Activated CD8-positive, alpha-beta memory T cell treated with anti-CD3 and anti-CD28 coated beads, Interleukin-2, amount 50 U/mL, for 1 hour (primary cell): Measurements from ENCODE around the gene MGAM2.

Experiments
- DNase-seq: peaks from one replicate; pipeline ENCODE4 v3.0.0-alpha.2; 2020; ENCODE audit errors: extremely low read depth

Gene MGAM2

GRCh38 chr7:142120524-142120923, 9.0 kb downstream of the MGAM2 start:
- no peak for DNase-seq

- no peak for DNase-seq
Measured at GRCh38 chr7:142123184-142123583, 11.7 kb downstream of the MGAM2 start.

DNA sequence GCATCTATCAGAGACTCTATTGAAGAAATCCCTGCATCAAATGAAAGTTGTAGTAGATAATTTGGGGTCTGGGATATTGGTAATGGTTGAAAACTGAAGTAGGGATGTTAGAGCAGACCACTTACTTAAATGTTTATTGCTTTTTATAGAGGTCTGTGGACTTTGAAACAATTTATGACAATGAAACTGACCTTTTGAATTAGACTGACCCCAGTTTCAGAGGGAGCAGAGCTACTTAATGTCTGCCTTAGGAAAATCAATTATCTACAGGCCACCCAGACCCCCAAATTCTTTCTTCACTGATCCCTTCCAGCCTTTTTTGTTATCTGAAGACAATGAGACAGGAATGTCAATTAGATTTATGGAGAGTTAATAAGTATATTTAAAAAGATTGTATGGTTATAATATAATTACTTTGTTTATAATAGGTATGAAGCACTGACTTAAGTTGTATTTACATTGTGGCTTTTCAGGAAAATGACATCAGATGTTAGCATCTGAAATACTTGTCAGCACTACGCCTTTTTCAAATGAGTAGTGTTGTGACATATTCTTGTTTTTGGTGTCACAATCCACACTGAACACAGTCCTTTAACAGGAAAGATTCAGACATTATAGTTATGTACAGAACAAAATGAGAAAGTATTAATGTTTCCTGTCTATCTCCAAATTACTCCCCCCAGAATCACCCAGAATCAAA, 13.9 kb downstream of the MGAM2 start:
- no peak for DNase-seq

DNA sequence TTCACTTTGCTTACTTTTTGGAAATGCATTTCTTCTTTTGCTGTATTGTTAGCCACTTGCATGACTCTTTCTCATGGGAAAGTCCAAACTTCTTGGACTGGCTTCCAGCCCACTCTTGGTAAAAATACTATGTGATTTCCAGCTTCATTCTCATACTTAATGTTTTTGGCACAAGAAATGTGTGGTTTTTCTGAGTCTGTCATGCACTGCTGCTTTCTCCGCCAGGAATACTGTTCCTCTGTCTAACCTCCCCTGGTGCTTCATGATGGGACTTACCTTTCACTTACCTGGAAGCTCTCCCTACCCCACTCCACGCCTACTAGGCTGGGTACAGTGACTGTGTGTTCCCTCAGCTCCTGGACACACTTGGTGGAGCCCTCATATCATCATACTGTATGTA, 18.7 kb downstream of the MGAM2 start:
- DNase-seq: no peak

DNA sequence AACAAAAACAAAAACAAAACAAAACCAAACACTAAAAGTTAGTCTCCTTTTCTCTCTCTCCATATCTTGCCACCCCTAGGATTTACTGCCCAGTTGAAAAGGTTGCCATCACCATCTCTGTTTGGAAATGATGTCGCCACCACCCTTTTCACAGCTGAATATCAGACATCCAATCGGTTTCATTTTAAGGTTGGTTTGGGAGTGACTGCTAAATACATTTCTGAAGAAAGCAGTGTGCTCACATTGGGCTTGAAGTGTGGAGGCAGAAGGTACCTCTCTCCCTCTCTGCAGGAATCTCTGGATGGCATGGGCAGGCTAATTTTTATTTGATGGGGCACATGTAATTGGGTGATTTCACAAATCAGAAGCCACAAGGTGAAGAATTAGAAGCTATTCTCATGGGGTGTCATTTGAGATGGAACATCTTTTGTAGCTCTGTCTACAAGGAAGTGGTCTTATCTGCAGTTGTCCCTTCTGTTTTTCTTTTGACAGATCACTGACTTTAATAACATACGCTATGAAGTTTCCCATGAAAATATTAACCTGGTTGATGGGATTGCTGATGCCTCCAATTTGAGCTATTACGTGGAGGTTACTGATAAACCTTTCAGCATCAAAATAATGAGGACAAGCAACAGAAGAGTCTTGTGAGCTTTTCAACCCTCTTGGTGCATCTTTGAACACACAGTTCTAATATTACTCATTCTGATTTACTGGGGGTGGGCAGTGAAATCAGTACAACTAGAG, 20.1 kb downstream of the MGAM2 start:
- DNase-seq: no peak

DNA sequence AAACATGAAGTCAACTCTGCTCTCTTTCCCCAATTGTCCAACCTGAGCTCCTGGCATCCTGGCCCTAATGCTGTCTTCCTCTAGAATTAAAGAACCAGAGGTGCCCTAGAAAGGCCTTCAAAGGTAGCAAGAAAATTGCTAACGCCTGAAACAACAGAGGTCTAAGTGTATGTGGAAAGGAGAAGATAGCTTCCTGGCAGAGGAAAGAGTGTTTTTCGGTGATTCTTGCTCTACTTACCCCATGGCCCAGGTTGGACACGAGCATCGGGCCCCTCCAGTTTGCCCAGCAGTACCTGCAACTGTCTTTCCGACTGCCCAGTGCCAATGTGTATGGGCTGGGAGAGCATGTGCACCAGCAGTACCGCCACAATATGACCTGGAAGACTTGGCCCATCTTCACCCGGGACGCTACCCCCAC, 22.2 kb downstream of the MGAM2 start:
- DNase-seq: no peak

GRCh38 chr7:142134909-142135308, 23.4 kb downstream of the MGAM2 start:
- DNase-seq: no peak

DNA sequence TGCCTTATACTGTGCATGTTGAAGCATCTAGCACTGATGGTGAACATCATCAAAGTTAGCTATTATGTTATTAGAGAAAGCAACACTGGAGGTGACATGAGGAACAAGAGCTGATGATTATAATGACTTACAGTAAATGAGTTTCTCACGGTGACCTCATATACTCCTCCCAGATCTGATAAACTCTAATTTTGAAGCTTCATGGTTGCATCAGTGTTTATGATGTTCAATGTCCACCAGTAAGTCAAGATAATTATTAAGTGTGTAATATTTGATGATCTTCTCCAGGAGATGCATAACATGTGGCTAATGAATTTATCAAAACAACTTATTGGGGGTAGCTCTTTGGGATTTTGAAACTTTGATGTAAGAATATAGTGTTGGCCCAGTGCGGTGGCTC, 27.5 kb downstream of the MGAM2 start:
- DNase-seq: no peak

GRCh38 chr7:142139597-142140400, 28.3 kb downstream of the MGAM2 start:
- no peak for DNase-seq

DNA sequence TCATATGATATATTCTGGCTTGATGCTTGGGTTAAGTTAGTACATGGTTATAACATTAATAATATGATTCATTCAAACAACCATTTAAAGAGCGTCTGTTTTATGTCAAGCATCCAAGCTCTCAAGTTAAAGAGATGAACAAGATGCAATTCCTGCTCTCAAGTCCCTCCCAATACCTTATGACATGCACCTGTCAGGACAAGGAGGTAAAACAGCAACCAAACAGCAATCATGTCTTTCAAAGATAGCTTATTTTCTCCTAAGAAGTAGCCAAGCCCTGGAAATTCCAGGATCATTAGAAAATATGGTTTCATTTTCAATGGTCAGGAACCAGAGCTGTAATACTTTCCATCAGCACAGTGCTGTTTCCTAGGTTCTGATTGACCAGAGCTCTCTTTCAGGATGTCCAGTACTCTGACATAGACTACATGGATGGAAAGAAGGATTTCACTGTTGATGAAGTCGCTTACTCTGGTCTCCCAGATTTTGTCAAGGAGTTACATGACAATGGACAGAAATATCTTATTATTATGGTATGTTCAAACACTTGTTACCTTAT, 29.0 kb downstream of the MGAM2 start:
- DNase-seq: no peak

DNA sequence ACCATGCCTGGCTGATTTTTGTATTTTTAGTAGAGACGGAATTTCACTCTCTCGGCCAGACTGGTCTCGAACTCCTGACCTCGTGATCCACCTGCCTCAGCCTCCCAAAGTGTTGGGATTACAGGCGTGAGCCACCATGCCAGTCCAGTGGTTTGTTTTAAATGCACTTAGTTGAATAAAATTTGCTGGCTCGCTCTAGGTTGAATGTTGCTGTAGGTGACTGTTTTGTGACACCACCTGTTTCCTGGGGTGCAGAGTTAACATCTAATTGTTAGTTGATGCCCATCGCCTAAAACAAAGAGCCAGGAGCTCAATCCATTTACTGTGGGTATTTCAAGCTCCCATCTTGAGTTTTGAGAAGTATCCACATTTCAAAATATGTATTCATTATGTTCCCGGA, 31.2 kb downstream of the MGAM2 start:
- no peak for DNase-seq

DNA sequence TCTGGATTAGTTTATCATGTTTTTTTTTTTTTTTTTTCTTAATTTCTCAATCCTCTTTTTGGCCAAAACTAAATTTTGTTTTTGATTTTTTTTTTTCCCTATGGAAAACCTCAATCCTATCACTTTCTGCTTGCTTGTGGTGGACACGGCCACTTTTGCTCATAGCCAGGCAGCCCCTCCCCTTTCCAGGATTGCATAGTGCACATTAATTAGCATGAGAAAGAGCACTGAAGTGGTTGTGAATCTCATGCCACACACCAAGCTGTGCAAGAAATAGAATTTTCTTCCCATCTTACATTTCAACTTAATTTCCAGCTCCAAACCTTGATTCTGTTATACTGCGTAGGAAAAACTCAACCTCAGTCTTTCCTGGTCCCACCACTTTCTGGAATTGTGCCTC, 34.6 kb downstream of the MGAM2 start:
- DNase-seq: no peak

DNA sequence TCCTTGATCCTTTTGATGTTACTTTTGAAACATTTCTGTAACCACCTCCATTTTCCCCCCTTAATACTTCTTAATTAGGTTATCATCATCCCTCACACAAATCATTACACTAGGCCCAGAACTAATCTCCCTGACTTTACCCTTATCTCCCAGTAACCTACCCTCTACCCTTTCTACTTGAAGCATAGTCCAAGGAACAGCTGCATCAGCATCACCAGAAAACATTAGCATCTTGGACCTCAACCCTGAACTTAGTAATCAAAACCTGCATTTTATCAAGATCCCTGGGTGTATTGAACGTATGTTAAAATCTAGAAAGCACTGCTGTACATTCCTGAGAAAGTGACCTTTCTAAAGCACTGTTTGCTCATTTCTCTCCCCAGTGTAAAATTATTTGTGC, 38.8 kb downstream of the MGAM2 start:
- no peak for DNase-seq

GRCh38 chr7:142150869-142151268, 39.4 kb downstream of the MGAM2 start:
- DNase-seq: no peak

GRCh38 chr7:142152076-142152475, 40.6 kb downstream of the MGAM2 start:
- DNase-seq: no peak

- no peak for DNase-seq
Measured at GRCh38 chr7:142153400-142153799, 41.9 kb downstream of the MGAM2 start.

DNA sequence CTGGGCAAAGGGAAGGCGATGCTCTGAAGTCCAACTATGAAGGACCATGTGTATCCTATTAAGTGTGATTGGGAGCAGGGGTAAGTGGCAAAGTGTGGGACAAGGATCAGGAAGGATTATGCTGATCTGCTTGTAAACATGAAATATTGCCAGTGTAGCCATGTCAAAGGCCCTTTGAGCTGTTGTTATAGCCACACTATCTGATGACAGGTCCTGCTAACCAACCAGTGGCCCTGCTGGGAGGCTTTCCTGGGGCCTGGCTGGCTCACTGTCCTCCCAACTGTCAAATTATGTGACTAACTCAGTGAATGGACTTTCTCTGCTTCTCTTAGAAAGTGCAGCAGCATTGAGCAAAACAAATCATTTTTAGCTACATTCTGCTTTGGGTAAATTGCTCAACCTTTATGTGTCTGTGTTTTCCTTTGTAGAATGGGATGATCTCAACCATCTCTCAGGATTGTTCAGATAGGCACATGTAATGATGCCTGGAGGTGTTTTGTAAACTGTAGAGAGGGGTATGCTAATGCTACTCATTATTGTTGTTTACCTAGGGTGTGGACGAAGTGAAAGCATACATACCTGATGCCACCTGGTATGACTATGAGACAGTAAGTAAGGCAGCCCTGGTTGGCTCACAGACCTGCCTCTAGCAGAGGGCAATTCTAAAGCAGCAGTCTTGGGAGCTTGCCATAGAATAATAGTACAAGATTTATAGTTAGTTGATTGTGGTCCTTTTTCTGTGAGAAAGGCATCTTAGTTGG, 47.4 kb downstream of the MGAM2 start:
- no peak for DNase-seq

GRCh38 chr7:142161921-142162320, 50.4 kb downstream of the MGAM2 start:
- DNase-seq: no peak

- no peak for DNase-seq
Measured at GRCh38 chr7:142168746-142169145, 57.2 kb downstream of the MGAM2 start.

DNA sequence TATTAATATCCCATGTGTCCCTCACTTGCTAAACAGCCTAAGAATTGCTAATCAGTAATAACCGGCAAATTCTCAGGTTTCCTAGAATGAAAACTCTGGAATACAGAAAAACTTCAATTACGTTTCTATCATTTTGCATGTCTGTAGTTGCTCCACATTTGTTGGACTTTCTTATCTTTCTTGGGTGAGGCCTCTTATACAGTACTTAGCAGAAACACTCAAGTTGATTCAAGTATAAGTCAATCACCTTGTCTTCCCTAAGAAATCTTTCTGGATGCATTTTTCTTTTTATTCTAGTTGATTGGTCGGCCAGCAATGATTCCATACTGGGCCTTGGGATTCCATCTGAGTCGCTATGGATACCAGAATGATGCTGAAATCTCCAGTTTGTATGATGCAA, 61.4 kb downstream of the MGAM2 start:
- no peak for DNase-seq

DNA sequence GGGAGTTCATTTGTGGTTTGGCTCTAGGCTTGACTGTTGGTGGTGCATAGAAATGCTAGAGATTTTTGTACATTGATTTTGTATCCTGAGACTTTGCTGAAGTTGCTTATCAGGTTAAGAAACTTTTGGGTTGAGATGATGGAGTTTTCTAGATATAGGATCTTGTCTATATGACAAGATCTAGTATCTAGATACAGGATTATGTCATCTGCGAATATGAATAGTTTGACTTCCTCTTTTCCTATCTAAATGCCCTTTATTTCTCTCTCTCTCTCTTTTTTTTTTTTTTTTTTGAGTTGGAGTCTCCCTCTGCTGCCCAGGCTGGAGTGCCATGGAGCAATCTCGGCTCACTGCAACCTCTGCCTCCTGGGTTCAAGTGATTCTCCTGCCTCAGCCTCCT, 62.9 kb downstream of the MGAM2 start:
- no peak for DNase-seq

GRCh38 chr7:142175594-142175993, 64.1 kb downstream of the MGAM2 start:
- DNase-seq: no peak
